HepG2 (cell line): ENCODE results near the gene ZNF8.

Experiments used
- ATF3 ChIP-seq: sonication (generic); formaldehyde crosslinking; IDR thresholded peaks from 2 replicates; pipeline ENCODE4 v1.4.0; 2020; ENCODE audit warnings: missing genetic modification reagents
- ATF7 ChIP-seq, 2 experiments: fragments of 450-650 bp in 1 of 2; sonication (generic) in 1 of 2; formaldehyde crosslinking in 1 of 2; IDR thresholded peaks; 2 replicates each; pipeline versions ENCODE4 v1.4.0 to v1.6.1; 2016 to 2020; ENCODE audit warnings: antibody characterized with exemption in 1 of 2, mild to moderate bottlenecking in 1 of 2, missing genetic modification reagents in 1 of 2
- CC2D1A ChIP-seq: sonication (generic); formaldehyde crosslinking; IDR thresholded peaks from 2 replicates; pipeline ENCODE4 v1.8.1; 2023; ENCODE audit warnings: mild to moderate bottlenecking, missing genetic modification reagents
- EZH2 ChIP-seq: conservative IDR thresholded peaks from 2 replicates; pipeline ENCODE4 v1.6.1; 2012; ENCODE audit warnings: mild to moderate bottlenecking, low read depth, low read length, moderate library complexity
- GATAD1 ChIP-seq: IDR thresholded peaks from 2 replicates; pipeline ENCODE4 v1.6.1; 2016; ENCODE audit warnings: missing genetic modification reagents, missing compliant biosample characterization
- HBP1 ChIP-seq: IDR thresholded peaks from 2 replicates; pipeline ENCODE4 v1.6.1; 2016; ENCODE audit warnings: low read depth, control low read depth
- RCOR2 ChIP-seq: IDR thresholded peaks from 2 replicates; pipeline ENCODE4 v1.6.1; 2016; ENCODE audit warnings: missing biosample characterization, missing genetic modification reagents
- SP1 ChIP-seq, 2 experiments: fragments of 450-650 bp in 1 of 2; sonication (generic) in 1 of 2; formaldehyde crosslinking in 1 of 2; IDR thresholded peaks; 2 replicates each; pipeline versions ENCODE4 v1.4.0 to v1.6.1; 2016 to 2020; ENCODE audit warnings: missing genetic modification reagents in 1 of 2
- TF ChIP-seq, protein P1 (sequence below): IDR thresholded peaks from 2 replicates; pipeline ENCODE4 v1.6.1; 2012; ENCODE audit warnings: low read length, improper control_type of control experiment

GRCh38 chr19:58304748-58305064 is 26.0 kb downstream of the ZNF8 start:
- TF ChIP-seq CC2D1A (CRISPR knock-in tag) (no peak), ATF7 (IDR thresholded peaks at IDR 0.05) (no peak), ATF7 (CRISPR knock-in tag; IDR thresholded peaks at IDR 0.05) (no peak), EZH2 (no peak), RCOR2 (CRISPR knock-in tag) (no peak), SP1 (IDR thresholded peaks at IDR 0.05) (no peak), SP1 (CRISPR knock-in tag; IDR thresholded peaks at IDR 0.05) (no peak), GATAD1 (CRISPR knock-in tag) (no peak), ATF3 (no peak), HBP1 (CRISPR knock-in tag) (no peak)
- TF ChIP-seq, protein P1, sequence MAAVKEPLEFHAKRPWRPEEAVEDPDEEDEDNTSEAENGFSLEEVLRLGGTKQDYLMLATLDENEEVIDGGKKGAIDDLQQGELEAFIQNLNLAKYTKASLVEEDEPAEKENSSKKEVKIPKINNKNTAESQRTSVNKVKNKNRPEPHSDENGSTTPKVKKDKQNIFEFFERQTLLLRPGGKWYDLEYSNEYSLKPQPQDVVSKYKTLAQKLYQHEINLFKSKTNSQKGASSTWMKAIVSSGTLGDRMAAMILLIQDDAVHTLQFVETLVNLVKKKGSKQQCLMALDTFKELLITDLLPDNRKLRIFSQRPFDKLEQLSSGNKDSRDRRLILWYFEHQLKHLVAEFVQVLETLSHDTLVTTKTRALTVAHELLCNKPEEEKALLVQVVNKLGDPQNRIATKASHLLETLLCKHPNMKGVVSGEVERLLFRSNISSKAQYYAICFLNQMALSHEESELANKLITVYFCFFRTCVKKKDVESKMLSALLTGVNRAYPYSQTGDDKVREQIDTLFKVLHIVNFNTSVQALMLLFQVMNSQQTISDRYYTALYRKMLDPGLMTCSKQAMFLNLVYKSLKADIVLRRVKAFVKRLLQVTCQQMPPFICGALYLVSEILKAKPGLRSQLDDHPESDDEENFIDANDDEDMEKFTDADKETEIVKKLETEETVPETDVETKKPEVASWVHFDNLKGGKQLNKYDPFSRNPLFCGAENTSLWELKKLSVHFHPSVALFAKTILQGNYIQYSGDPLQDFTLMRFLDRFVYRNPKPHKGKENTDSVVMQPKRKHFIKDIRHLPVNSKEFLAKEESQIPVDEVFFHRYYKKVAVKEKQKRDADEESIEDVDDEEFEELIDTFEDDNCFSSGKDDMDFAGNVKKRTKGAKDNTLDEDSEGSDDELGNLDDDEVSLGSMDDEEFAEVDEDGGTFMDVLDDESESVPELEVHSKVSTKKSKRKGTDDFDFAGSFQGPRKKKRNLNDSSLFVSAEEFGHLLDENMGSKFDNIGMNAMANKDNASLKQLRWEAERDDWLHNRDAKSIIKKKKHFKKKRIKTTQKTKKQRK, result no peak
